ENCODE data around the gene TRPM3.

The TRPM3 gene

GRCh38 chr9:70617033-70617828 is 504.2 kb downstream of the TRPM3 start:
- Histone ChIP-seq H3K27me3 (ENCODE audit: control insufficient read depth, insufficient read depth, low read length) (no peaks in the 10 kb centered on the region), H3K4me3 (ENCODE audit: low read length) (no peak overlapping the region), H3K4me1 (ENCODE audit: control insufficient read depth, low read depth, low read length) (no peaks in the 10 kb centered on the region), H3K9ac (ENCODE audit: low read length) (no peak overlapping the region), H3K27ac (ENCODE audit: low read length) (no peak overlapping the region), H3K9me3 (ENCODE audit: control insufficient read depth, low read depth, low read length) (no peaks in the 10 kb centered on the region), H3K36me3 (ENCODE audit: control insufficient read depth, low read depth, low read length) (peaks cover 5% of the 10 kb centered on the region)

- Histone ChIP-seq H3K27ac (ENCODE audit: low read length) (no peak overlapping the region), H3K4me1 (ENCODE audit: control insufficient read depth, low read depth, low read length) (no peaks in the 10 kb centered on the region), H3K36me3 (ENCODE audit: control insufficient read depth, low read depth, low read length) (peaks cover 5% of the 10 kb centered on the region), H3K4me3 (ENCODE audit: low read length) (no peak overlapping the region), H3K9me3 (ENCODE audit: control insufficient read depth, low read depth, low read length) (no peaks in the 10 kb centered on the region), H3K27me3 (ENCODE audit: control insufficient read depth, insufficient read depth, low read length) (no peaks in the 10 kb centered on the region), H3K9ac (ENCODE audit: low read length) (no peak overlapping the region)
Observed at GRCh38 chr9:70616228-70616990, 505.0 kb downstream of the TRPM3 start.

- Histone ChIP-seq H3K4me3 (ENCODE audit: low read length) (no peak overlapping the region), H3K9ac (ENCODE audit: low read length) (no peak overlapping the region), H3K36me3 (ENCODE audit: control insufficient read depth, low read depth, low read length) (peaks cover 5% of the 10 kb centered on the region), H3K9me3 (ENCODE audit: control insufficient read depth, low read depth, low read length) (no peaks in the 10 kb centered on the region), H3K27me3 (ENCODE audit: control insufficient read depth, insufficient read depth, low read length) (no peaks in the 10 kb centered on the region), H3K27ac (ENCODE audit: low read length) (no peak overlapping the region), H3K4me1 (ENCODE audit: control insufficient read depth, low read depth, low read length) (no peaks in the 10 kb centered on the region)
Observed at GRCh38 chr9:70615464-70616138, 505.8 kb downstream of the TRPM3 start.

- no peak overlapping the region for H3K4me3 ChIP-seq (ENCODE audit: low read length)
- no peak overlapping the region for H3K27ac ChIP-seq (ENCODE audit: low read length)
- no peaks in the 10 kb centered on the region for H3K27me3 ChIP-seq (ENCODE audit: control insufficient read depth, insufficient read depth, low read length)
- no peak overlapping the region for H3K9ac ChIP-seq (ENCODE audit: low read length)
- no peaks in the 10 kb centered on the region for H3K4me1 ChIP-seq (ENCODE audit: control insufficient read depth, low read depth, low read length)
- peaks cover 5% of the 10 kb centered on the region for H3K36me3 ChIP-seq (ENCODE audit: control insufficient read depth, low read depth, low read length)
- H3K9me3 ChIP-seq (ENCODE audit: control insufficient read depth, low read depth, low read length), result no peaks in the 10 kb centered on the region
Observed at GRCh38 chr9:70614786-70615463, 506.5 kb downstream of the TRPM3 start.

- Histone ChIP-seq H3K4me3 (ENCODE audit: low read length) (no peak overlapping the region), H3K27ac (ENCODE audit: low read length) (no peak overlapping the region)
Observed at GRCh38 chr9:70613024-70613768, 508.2 kb downstream of the TRPM3 start.

GRCh38 chr9:70610287-70610644 is 511.2 kb downstream of the TRPM3 start:
- Histone ChIP-seq H3K4me1 (ENCODE audit: control insufficient read depth, low read depth, low read length) (no peaks in the 10 kb centered on the region), H3K36me3 (ENCODE audit: control insufficient read depth, low read depth, low read length) (no peaks in the 10 kb centered on the region), H3K27ac (ENCODE audit: low read length) (no peak overlapping the region), H3K9me3 (ENCODE audit: control insufficient read depth, low read depth, low read length) (no peaks in the 10 kb centered on the region), H3K9ac (ENCODE audit: low read length) (no peak overlapping the region), H3K27me3 (ENCODE audit: control insufficient read depth, insufficient read depth, low read length) (no peaks in the 10 kb centered on the region), H3K4me3 (ENCODE audit: low read length) (no peak overlapping the region)

More at GRCh38 chr9:70613024-70613768, 508.2 kb downstream of the TRPM3 start:
- Histone ChIP-seq H3K36me3 (ENCODE audit: control insufficient read depth, low read depth, low read length) (no peaks in the 10 kb centered on the region), H3K9me3 (ENCODE audit: control insufficient read depth, low read depth, low read length) (no peaks in the 10 kb centered on the region), H3K9ac (ENCODE audit: low read length) (no peak overlapping the region), H3K4me1 (ENCODE audit: control insufficient read depth, low read depth, low read length) (no peaks in the 10 kb centered on the region), H3K27me3 (ENCODE audit: control insufficient read depth, insufficient read depth, low read length) (no peaks in the 10 kb centered on the region)

GRCh38 chr9:70609542-70610286 is 511.7 kb downstream of the TRPM3 start:
- Histone ChIP-seq H3K27ac (ENCODE audit: low read length) (no peak overlapping the region), H3K4me3 (ENCODE audit: low read length) (no peak overlapping the region), H3K36me3 (ENCODE audit: control insufficient read depth, low read depth, low read length) (no peaks in the 10 kb centered on the region), H3K9ac (ENCODE audit: low read length) (no peak overlapping the region), H3K4me1 (ENCODE audit: control insufficient read depth, low read depth, low read length) (no peaks in the 10 kb centered on the region), H3K9me3 (ENCODE audit: control insufficient read depth, low read depth, low read length) (no peaks in the 10 kb centered on the region), H3K27me3 (ENCODE audit: control insufficient read depth, insufficient read depth, low read length) (no peaks in the 10 kb centered on the region)

- H3K9ac ChIP-seq (ENCODE audit: low read length), result no peak overlapping the region
- H3K9me3 ChIP-seq (ENCODE audit: control insufficient read depth, low read depth, low read length), result no peaks in the 10 kb centered on the region
- H3K27ac ChIP-seq (ENCODE audit: low read length), result no peak overlapping the region
- H3K36me3 ChIP-seq (ENCODE audit: control insufficient read depth, low read depth, low read length), result no peaks in the 10 kb centered on the region
- no peak overlapping the region for H3K4me3 ChIP-seq (ENCODE audit: low read length)
- H3K27me3 ChIP-seq (ENCODE audit: control insufficient read depth, insufficient read depth, low read length), result no peaks in the 10 kb centered on the region
- no peaks in the 10 kb centered on the region for H3K4me1 ChIP-seq (ENCODE audit: control insufficient read depth, low read depth, low read length)
Observed at GRCh38 chr9:70609011-70609410, 512.4 kb downstream of the TRPM3 start.

- no peaks in the 10 kb centered on the region for H3K27me3 ChIP-seq (ENCODE audit: control insufficient read depth, insufficient read depth, low read length)
- no peak overlapping the region for H3K9ac ChIP-seq (ENCODE audit: low read length)
- no peaks in the 10 kb centered on the region for H3K9me3 ChIP-seq (ENCODE audit: control insufficient read depth, low read depth, low read length)
- no peak overlapping the region for H3K27ac ChIP-seq (ENCODE audit: low read length)
- H3K4me1 ChIP-seq (ENCODE audit: control insufficient read depth, low read depth, low read length), result no peaks in the 10 kb centered on the region
- no peak overlapping the region for H3K4me3 ChIP-seq (ENCODE audit: low read length)
- H3K36me3 ChIP-seq (ENCODE audit: control insufficient read depth, low read depth, low read length), result no peaks in the 10 kb centered on the region
Observed at GRCh38 chr9:70607926-70608325, 513.5 kb downstream of the TRPM3 start.

GRCh38 chr9:70607329-70607728 is 514.1 kb downstream of the TRPM3 start:
- Histone ChIP-seq H3K36me3 (ENCODE audit: control insufficient read depth, low read depth, low read length) (no peaks in the 10 kb centered on the region), H3K4me3 (ENCODE audit: low read length) (no peak overlapping the region), H3K9me3 (ENCODE audit: control insufficient read depth, low read depth, low read length) (no peaks in the 10 kb centered on the region), H3K27me3 (ENCODE audit: control insufficient read depth, insufficient read depth, low read length) (no peaks in the 10 kb centered on the region), H3K27ac (ENCODE audit: low read length) (no peak overlapping the region), H3K9ac (ENCODE audit: low read length) (no peak overlapping the region), H3K4me1 (ENCODE audit: control insufficient read depth, low read depth, low read length) (peaks cover under 1% of the 10 kb centered on the region)
